ENCODE results near the gene PTPRQ. TPM values are rescaled to one million over a fixed set of nuclear protein-coding genes. Genes with fewer than 3 reads are reported as not detected.

PTPRQ gene, protein sequence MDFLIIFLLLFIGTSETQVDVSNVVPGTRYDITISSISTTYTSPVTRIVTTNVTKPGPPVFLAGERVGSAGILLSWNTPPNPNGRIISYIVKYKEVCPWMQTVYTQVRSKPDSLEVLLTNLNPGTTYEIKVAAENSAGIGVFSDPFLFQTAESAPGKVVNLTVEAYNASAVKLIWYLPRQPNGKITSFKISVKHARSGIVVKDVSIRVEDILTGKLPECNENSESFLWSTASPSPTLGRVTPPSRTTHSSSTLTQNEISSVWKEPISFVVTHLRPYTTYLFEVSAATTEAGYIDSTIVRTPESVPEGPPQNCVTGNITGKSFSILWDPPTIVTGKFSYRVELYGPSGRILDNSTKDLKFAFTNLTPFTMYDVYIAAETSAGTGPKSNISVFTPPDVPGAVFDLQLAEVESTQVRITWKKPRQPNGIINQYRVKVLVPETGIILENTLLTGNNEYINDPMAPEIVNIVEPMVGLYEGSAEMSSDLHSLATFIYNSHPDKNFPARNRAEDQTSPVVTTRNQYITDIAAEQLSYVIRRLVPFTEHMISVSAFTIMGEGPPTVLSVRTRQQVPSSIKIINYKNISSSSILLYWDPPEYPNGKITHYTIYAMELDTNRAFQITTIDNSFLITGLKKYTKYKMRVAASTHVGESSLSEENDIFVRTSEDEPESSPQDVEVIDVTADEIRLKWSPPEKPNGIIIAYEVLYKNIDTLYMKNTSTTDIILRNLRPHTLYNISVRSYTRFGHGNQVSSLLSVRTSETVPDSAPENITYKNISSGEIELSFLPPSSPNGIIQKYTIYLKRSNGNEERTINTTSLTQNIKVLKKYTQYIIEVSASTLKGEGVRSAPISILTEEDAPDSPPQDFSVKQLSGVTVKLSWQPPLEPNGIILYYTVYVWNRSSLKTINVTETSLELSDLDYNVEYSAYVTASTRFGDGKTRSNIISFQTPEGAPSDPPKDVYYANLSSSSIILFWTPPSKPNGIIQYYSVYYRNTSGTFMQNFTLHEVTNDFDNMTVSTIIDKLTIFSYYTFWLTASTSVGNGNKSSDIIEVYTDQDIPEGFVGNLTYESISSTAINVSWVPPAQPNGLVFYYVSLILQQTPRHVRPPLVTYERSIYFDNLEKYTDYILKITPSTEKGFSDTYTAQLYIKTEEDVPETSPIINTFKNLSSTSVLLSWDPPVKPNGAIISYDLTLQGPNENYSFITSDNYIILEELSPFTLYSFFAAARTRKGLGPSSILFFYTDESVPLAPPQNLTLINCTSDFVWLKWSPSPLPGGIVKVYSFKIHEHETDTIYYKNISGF (N-terminal part only)
- total RNA-seq, result under 0.01 and 0.11 TPM in 2 replicates

DNA sequence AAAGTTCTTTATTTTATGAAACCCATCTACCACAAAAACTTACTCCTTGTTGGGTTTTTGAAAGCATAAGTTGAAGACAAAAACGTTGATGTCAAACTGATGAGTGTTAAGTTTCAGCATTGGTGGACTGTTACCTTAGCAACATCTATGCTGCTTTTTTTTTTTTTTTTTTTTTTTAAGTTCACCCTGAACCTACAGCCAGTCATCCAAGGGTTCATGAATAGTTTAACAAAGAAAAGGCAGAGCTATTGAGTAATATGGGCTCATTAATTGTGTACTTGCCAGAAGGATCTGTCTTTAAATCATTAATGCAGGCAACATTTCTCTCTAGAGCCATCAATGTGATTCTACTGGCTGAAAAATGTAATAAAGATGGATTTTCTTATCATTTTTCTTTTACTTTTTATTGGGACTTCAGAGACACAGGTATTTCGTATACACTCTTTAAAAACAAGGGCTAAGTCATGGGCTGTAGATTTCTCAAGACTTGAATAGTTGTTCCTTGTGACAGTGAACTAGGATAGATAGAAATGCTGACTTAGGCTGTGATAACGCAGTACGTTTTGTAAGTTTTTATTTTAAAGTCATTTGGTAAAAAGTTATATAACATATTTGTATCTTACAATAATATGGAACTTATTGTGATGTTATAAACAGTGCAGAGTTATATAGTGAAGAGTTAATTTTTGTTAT is at the start of gene PTPRQ:
PTPRQ (plus strand) TSS at position 262 of the 693 bp plus-strand sequence; CDS start at position 373, 111 bp downstream.

DNA sequence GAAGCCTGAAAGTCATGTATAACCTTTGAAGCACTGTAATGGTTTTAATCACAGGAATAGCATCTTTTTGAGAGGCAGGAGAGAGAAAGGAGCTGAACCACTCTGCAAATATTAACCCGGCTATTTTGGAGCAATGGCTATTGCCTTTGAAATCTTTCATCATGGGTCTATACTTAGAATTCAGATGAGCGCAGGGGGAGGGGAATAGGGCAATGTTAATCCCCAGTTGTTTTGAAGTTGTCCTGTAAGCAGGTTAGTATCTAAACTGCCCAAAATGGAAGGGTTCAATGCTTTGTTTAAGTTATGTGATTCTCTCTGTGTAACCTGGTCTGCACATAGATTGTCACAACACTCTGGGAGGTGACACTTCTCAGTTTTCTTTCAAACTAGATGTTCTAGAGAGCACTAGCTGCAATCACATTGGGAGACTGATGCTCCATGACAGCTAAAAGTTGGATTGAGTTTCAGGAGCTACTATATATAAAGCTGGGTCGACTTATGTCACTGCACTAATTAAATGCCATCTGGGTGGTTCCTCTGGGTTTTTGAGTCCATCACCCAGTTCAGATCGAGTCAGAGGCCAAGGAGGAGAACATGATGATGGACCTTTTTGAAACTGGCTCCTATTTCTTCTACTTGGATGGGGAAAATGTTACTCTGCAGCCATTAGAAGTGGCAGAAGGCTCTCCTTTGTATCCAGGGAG is 263.2 kb downstream of the PTPRQ start, which contains the start of gene MYF6:
MYF6 (plus strand) TSS at position 509 of the 704 bp plus-strand sequence; CDS start at position 595, 86 bp downstream.

GRCh38 chr12:80716696-80717469 is 272.8 kb downstream of the PTPRQ start, which contains the start of gene MYF5:
MYF5 (plus strand) TSS chr12:80716912; CDS start chr12:80717064, 152 bp downstream.

